SU-DHL-6 (cell line): Measurements from ENCODE around the gene PHF10.

Experiments
- H2AFZ ChIP-seq: fragments of 200-600 bp; sonication (generic); 2 replicates; pipeline ENCODE4 v1.6.1; 2014; ENCODE audit warnings: low read depth, mild to moderate bottlenecking, moderate library complexity, mixed read lengths, antibody characterized with exemption, low read length; ENCODE audit not compliant: severe bottlenecking
- H3F3A ChIP-seq: fragments of 200-600 bp; shearing (Covaris generic); 2 replicates; pipeline ENCODE4 v1.6.0; 2016; ENCODE audit warnings: antibody characterized with exemption, mild to moderate bottlenecking; ENCODE audit not compliant: insufficient read depth
- H3K27ac ChIP-seq: fragments of 200-600 bp; sonication (generic); 2 replicates; pipeline ENCODE4 v1.5.1; 2016; ENCODE audit warnings: low read depth, mild to moderate bottlenecking, low read length, moderate library complexity, mixed read lengths
- H3K27me3 ChIP-seq: fragments of 200-600 bp; sonication (generic), shearing (Covaris generic); 2 replicates; pipeline ENCODE4 v1.6.0; 2014; ENCODE audit warnings: mild to moderate bottlenecking, low read length
- H3K36me3 ChIP-seq: fragments of 200-600 bp; sonication (generic); 2 replicates; pipeline ENCODE4 v1.6.1; 2014; ENCODE audit warnings: mild to moderate bottlenecking, low read length, mixed read lengths
- H3K4me2 ChIP-seq: fragments of 300-600, 200-600 bp; shearing (Covaris generic), sonication (generic); 2 replicates; pipeline ENCODE4 v1.6.0; 2014; ENCODE audit warnings: low read length, low read depth, mild to moderate bottlenecking; ENCODE audit not compliant: poor library complexity, severe bottlenecking
- H3K4me3 ChIP-seq: fragments of 200-600 bp; sonication (generic); 2 replicates; pipeline ENCODE4 v1.5.1; 2014; ENCODE audit warnings: antibody characterized with exemption, low read length, mild to moderate bottlenecking, mixed read lengths; ENCODE audit not compliant: insufficient read depth, poor library complexity, severe bottlenecking
- H3K79me2 ChIP-seq: fragments of 200-600 bp; sonication (generic); 2 replicates; pipeline ENCODE4 v1.6.1; 2014; ENCODE audit warnings: mild to moderate bottlenecking, low read length, moderate library complexity; ENCODE audit not compliant: insufficient read depth
- H3K9ac ChIP-seq: fragments of 200-600 bp; sonication (generic); 2 replicates; pipeline ENCODE4 v1.7.0; 2014; ENCODE audit warnings: mild to moderate bottlenecking, low read length
- H3K9me2 ChIP-seq: fragments of 200-600 bp; sonication (generic); replicated peaks from 2 replicates; pipeline ENCODE4 v1.6.1; 2014; ENCODE audit warnings: low read length; ENCODE audit not compliant: insufficient read depth
- H3K9me3 ChIP-seq: fragments of 200-600 bp; sonication (generic); 2 replicates; pipeline ENCODE4 v1.6.1; 2014; ENCODE audit warnings: low read length, mixed read lengths; ENCODE audit not compliant: insufficient read depth
- H4K20me1 ChIP-seq: fragments of 200-600 bp; sonication (generic); 2 replicates; pipeline ENCODE4 v1.6.1; 2014; ENCODE audit warnings: low read depth, mild to moderate bottlenecking, antibody characterized with exemption, low read length, moderate library complexity, mixed read lengths
- EZH2phosphoT487 ChIP-seq: fragments of 200-600 bp; sonication (generic), shearing (Covaris generic); conservative IDR thresholded peaks from 2 replicates; pipeline ENCODE4 v1.6.1; 2018; ENCODE audit warnings: mild to moderate bottlenecking, antibody characterized with exemption, low read length, moderate library complexity, mixed read lengths
- TF ChIP-seq, protein P1 (sequence below): fragments of 200-600 bp; sonication (generic); IDR thresholded peaks from one replicate; pipeline ENCODE4 v1.5.1; 2017; ENCODE audit warnings: antibody characterized with exemption, mild to moderate bottlenecking, low read length, moderate library complexity; ENCODE audit not compliant: insufficient read depth, poor library complexity, severe bottlenecking

The PHF10 gene

GRCh38 chr6:169668203-169668847 lies 56.0 kb downstream of the PHF10 start:
- Histone ChIP-seq H3K9me2 (no peaks in the 10 kb centered on the region), H3K4me2 (no peak overlapping the region), H3K27ac (no peak overlapping the region), H3K4me3 (no peak overlapping the region), H2AFZ (no peak overlapping the region), H3K9ac (no peak overlapping the region), H3F3A (no peaks in the 10 kb centered on the region), H3K36me3 (peaks cover 16% of the 10 kb centered on the region; the same call in 1 of the 2 replicates), H3K79me2 (no peaks in the 10 kb centered on the region), H4K20me1 (no peaks in the 10 kb centered on the region), H3K9me3 (no peaks in the 10 kb centered on the region), H3K27me3 (no peaks in the 10 kb centered on the region)
- no peak for TF ChIP-seq EZH2phosphoT487
- TF ChIP-seq, protein P1, sequence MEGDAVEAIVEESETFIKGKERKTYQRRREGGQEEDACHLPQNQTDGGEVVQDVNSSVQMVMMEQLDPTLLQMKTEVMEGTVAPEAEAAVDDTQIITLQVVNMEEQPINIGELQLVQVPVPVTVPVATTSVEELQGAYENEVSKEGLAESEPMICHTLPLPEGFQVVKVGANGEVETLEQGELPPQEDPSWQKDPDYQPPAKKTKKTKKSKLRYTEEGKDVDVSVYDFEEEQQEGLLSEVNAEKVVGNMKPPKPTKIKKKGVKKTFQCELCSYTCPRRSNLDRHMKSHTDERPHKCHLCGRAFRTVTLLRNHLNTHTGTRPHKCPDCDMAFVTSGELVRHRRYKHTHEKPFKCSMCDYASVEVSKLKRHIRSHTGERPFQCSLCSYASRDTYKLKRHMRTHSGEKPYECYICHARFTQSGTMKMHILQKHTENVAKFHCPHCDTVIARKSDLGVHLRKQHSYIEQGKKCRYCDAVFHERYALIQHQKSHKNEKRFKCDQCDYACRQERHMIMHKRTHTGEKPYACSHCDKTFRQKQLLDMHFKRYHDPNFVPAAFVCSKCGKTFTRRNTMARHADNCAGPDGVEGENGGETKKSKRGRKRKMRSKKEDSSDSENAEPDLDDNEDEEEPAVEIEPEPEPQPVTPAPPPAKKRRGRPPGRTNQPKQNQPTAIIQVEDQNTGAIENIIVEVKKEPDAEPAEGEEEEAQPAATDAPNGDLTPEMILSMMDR: no peak

GRCh38 chr6:169667716-169668115 lies 56.6 kb downstream of the PHF10 start:
- H2AFZ ChIP-seq: no peak overlapping the region
- H3K9me3 ChIP-seq: no peaks in the 10 kb centered on the region
- peaks cover 16% of the 10 kb centered on the region; the same call in 1 of the 2 replicates for H3K36me3 ChIP-seq
- no peak overlapping the region for H3K4me3 ChIP-seq
- H3K4me2 ChIP-seq: no peak overlapping the region
- TF ChIP-seq, protein P1: no peak
- TF ChIP-seq EZH2phosphoT487: no peak
- H3K27ac ChIP-seq: no peak overlapping the region
- no peaks in the 10 kb centered on the region for H3F3A ChIP-seq
- H3K9me2 ChIP-seq: no peaks in the 10 kb centered on the region
- no peaks in the 10 kb centered on the region for H4K20me1 ChIP-seq
- H3K9ac ChIP-seq: no peak overlapping the region
- no peaks in the 10 kb centered on the region for H3K79me2 ChIP-seq
- no peaks in the 10 kb centered on the region for H3K27me3 ChIP-seq

GRCh38 chr6:169666441-169666840 lies 57.9 kb downstream of the PHF10 start:
- H3K79me2 ChIP-seq: no peaks in the 10 kb centered on the region
- H3K27ac ChIP-seq: no peak overlapping the region
- H3F3A ChIP-seq: no peaks in the 10 kb centered on the region
- H3K9me3 ChIP-seq: no peaks in the 10 kb centered on the region
- no peak overlapping the region for H3K4me2 ChIP-seq
- H2AFZ ChIP-seq: no peak overlapping the region
- TF ChIP-seq, protein P1: no peak
- no peak for TF ChIP-seq EZH2phosphoT487
- no peaks in the 10 kb centered on the region for H3K9me2 ChIP-seq
- H3K27me3 ChIP-seq: no peaks in the 10 kb centered on the region
- no peak overlapping the region for H3K4me3 ChIP-seq
- H3K9ac ChIP-seq: no peak overlapping the region
- H3K36me3 ChIP-seq: peaks cover 11% of the 10 kb centered on the region; the same call in 1 of the 2 replicates
- H4K20me1 ChIP-seq: no peaks in the 10 kb centered on the region
